HTERT RPE-1 (cell line): Measurements from ENCODE around the gene MTFP1.

Experiments
- in situ Hi-C: fragments of 300-500 bp; cut with MboI; formaldehyde crosslinking; loops from 4 replicates; pipeline ENCODE4 v1.14.3; 2020; ENCODE audit warnings: low sequenced_read_pairs

The MTFP1 gene

GRCh38 chr22:30424534-30425326 lies 838 bp upstream of the MTFP1 start:
- in situ Hi-C loops, result no loop called here

- in situ Hi-C loops, result no loop called here
Observed at GRCh38 chr22:30425327-30425615, 297 bp upstream of the MTFP1 start.

- in situ Hi-C loops, result no loop called here
Observed at GRCh38 chr22:30426388-30427353, 1.1 kb downstream of the MTFP1 start.

GRCh38 chr22:30427871-30428270 lies 2.3 kb downstream of the MTFP1 start:
- in situ Hi-C loops, result no loop called here

- in situ Hi-C loops, result no loop called here
Observed at GRCh38 chr22:30429887-30430286, 4.3 kb downstream of the MTFP1 start.

GRCh38 chr22:30430933-30431332 lies 5.4 kb downstream of the MTFP1 start:
- in situ Hi-C loops, result no loop called here

GRCh38 chr22:30432096-30432495 lies 6.5 kb downstream of the MTFP1 start:
- in situ Hi-C loops, result no loop called here

- in situ Hi-C loops, result no loop called here
Observed at GRCh38 chr22:30432520-30432919, 7.0 kb downstream of the MTFP1 start.

- in situ Hi-C loops, result no loop called here
Observed at GRCh38 chr22:30433227-30433626, 7.7 kb downstream of the MTFP1 start.

- in situ Hi-C loops, result no loop called here
Observed at GRCh38 chr22:30433773-30434172, 8.2 kb downstream of the MTFP1 start.

GRCh38 chr22:30434843-30435242 lies 9.3 kb downstream of the MTFP1 start:
- in situ Hi-C loops, result no loop called here

GRCh38 chr22:30435674-30436126 lies 10.1 kb downstream of the MTFP1 start:
- in situ Hi-C loops, result no loop called here

GRCh38 chr22:30436196-30436595 lies 10.6 kb downstream of the MTFP1 start:
- in situ Hi-C loops, result no loop called here

GRCh38 chr22:30438559-30438958 lies 13.0 kb downstream of the MTFP1 start:
- in situ Hi-C loops, result no loop called here

- in situ Hi-C loops, result no loop called here
Observed at GRCh38 chr22:30439226-30439625, 13.7 kb downstream of the MTFP1 start.

- in situ Hi-C loops, result no loop called here
Observed at GRCh38 chr22:30439836-30440235, 14.3 kb downstream of the MTFP1 start.

- in situ Hi-C loops, result no loop called here
Observed at GRCh38 chr22:30441088-30441487, 15.5 kb downstream of the MTFP1 start.

- in situ Hi-C loops, result no loop called here
Observed at GRCh38 chr22:30444632-30445437, 19.3 kb downstream of the MTFP1 start.

- in situ Hi-C loops, result no loop called here
Observed at GRCh38 chr22:30445438-30446145, 20.0 kb downstream of the MTFP1 start.

GRCh38 chr22:30447656-30448055 lies 22.1 kb downstream of the MTFP1 start:
- in situ Hi-C loops, result no loop called here
